ENCODE data around the gene ENPP3. TPM values are rescaled to one million over a fixed set of nuclear protein-coding genes. Genes with fewer than 3 reads are reported as not detected.

ENPP3 gene
- total RNA-seq, 1 experiment from 2014 or later, result 0.15 TPM

- Histone ChIP-seq H3K79me2 (ENCODE audit: insufficient read depth, low read length) (peaks cover 2% of the 10 kb centered on the region; the same call in 1 of the 2 replicates), H2BK5ac (ENCODE audit: insufficient read length, low read length) (no peak within 1 kb of the TSS), H4K5ac (ENCODE audit: insufficient read length, low read depth, low read length) (no peak within 1 kb of the TSS), H3K14ac (ENCODE audit: insufficient read depth, low read length) (no peak within 1 kb of the TSS), H3K56ac (ENCODE audit: insufficient read length, low read depth, low read length) (no peak within 1 kb of the TSS), H2AK5ac (ENCODE audit: insufficient read length, low read length) (no peak within 1 kb of the TSS), H2BK20ac (ENCODE audit: low read depth, low read length, poor library complexity, severe bottlenecking) (no peak within 1 kb of the TSS), H3K27ac (ENCODE audit: insufficient read length, low read depth, low read length) (peak within 1 kb of the TSS; percentile 41), H3K9me3 (ENCODE audit: control insufficient read depth, low read depth, low read length) (no peaks in the 10 kb centered on the region), H3K79me1 (ENCODE audit: insufficient read depth, low read depth, low read length, poor library complexity, severe bottlenecking) (no peaks in the 10 kb centered on the region), H3K9ac (ENCODE audit: extremely low read depth, insufficient read length, low read length) (peak within 1 kb of the TSS; percentile 82), H2BK12ac (ENCODE audit: insufficient read length, low read depth, low read length) (no peak within 1 kb of the TSS), H3K27me3 (ENCODE audit: insufficient read depth, low read length) (no peaks in the 10 kb centered on the region), H4K8ac (replicated peaks; ENCODE audit: insufficient read length, low read depth, low read length) (no peak within 1 kb of the TSS), H3K23me2 (ENCODE audit: insufficient read length, low read depth, low read length, poor library complexity, severe bottlenecking) (no peaks in the 10 kb centered on the region), H3K23ac (ENCODE audit: insufficient read length, low read depth, low read length) (no peak within 1 kb of the TSS), H3T11ph (ENCODE audit: low read length) (no peak within 1 kb of the TSS), H4K20me1 (ENCODE audit: control insufficient read depth, insufficient read depth, insufficient read length) (no peaks in the 10 kb centered on the region), H3K4me2 (ENCODE audit: insufficient read depth, insufficient read length, low read length) (peak within 1 kb of the TSS; percentile 71), H3K4me1 (ENCODE audit: insufficient read depth, low read length) (0 out of 2 replicates have a peak, but pooled peaks cover 2% of the 10 kb centered on the region), H2BK15ac (ENCODE audit: low read depth, low read length) (no peak within 1 kb of the TSS), H2AFZ (ENCODE audit: low read length) (no peak within 1 kb of the TSS), H3K4ac (ENCODE audit: low read depth, low read length) (no peak within 1 kb of the TSS), H4K91ac (ENCODE audit: insufficient read length, low read depth, low read length) (no peak within 1 kb of the TSS), H3K18ac (ENCODE audit: insufficient read length, low read depth, low read length) (no peak within 1 kb of the TSS), H2BK120ac (ENCODE audit: low read depth, low read length, poor library complexity, severe bottlenecking) (no peak within 1 kb of the TSS)
- Mint-ChIP-seq H3K4me1 (peaks cover 10 to 12% of the 10 kb centered on the region in 2 experiments), H3K27ac (peak within 1 kb of the TSS; percentile 99), H3K36me3 (ENCODE audit: insufficient read depth in 1 of 3, low read depth in 3 of 3) (peaks cover 0 to 13% (median 12%) of the 10 kb centered on the region in 3 experiments; a peak in 4 of 7 replicates), H3K4me3 (peak within 1 kb of the TSS; percentile 98 to 99), H3K9me3 (no peaks in the 10 kb centered on the region), H3K27me3 (ENCODE audit: low read depth) (no peaks in the 10 kb centered on the region)
- peak; percentile 99 for TF ChIP-seq CTCF (conservative IDR thresholded peaks at IDR 0.05)
- no CpG with 5 or more reads among the region's 53 CpGs for WGBS (ENCODE audit: extremely low coverage, insufficient read length, low lambda C conversion rate)
- peak; percentile 98 for DNase-seq
Measured at GRCh38 chr6:131627724-131628682, 9.1 kb upstream of the ENPP3 start, which contains the start of gene MED23. TSS of gene MED23 (minus strand) at chr6:131628242. CDS start at chr6:131628049, 193 bp downstream.

All from H9 (cell line).